Measurements from ENCODE around the gene AGFG2.

GRCh38 chr7:100490483-100491191 is 48.4 kb upstream of the AGFG2 start:
- TF ChIP-seq, protein P1, sequence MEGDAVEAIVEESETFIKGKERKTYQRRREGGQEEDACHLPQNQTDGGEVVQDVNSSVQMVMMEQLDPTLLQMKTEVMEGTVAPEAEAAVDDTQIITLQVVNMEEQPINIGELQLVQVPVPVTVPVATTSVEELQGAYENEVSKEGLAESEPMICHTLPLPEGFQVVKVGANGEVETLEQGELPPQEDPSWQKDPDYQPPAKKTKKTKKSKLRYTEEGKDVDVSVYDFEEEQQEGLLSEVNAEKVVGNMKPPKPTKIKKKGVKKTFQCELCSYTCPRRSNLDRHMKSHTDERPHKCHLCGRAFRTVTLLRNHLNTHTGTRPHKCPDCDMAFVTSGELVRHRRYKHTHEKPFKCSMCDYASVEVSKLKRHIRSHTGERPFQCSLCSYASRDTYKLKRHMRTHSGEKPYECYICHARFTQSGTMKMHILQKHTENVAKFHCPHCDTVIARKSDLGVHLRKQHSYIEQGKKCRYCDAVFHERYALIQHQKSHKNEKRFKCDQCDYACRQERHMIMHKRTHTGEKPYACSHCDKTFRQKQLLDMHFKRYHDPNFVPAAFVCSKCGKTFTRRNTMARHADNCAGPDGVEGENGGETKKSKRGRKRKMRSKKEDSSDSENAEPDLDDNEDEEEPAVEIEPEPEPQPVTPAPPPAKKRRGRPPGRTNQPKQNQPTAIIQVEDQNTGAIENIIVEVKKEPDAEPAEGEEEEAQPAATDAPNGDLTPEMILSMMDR (conservative IDR thresholded peaks at IDR 0.05; ENCODE audit: low read length) = no peak
- no peak for TF ChIP-seq EZH2phosphoT487 (IDR thresholded peaks at IDR 0.05; ENCODE audit: borderline replicate concordance)
